Right renal pelvis (tissue), 4 donors: Measurements from ENCODE around the gene B3GLCT. TPM values are rescaled to one million over a fixed set of nuclear protein-coding genes. Genes with fewer than 3 reads are reported as not detected.

Experiments
- DNase-seq, 4 donors: peaks; one replicate each; pipeline ENCODE4 v3.0.0-alpha.2; 2013; ENCODE audit warnings: low read depth in 4 of 4, low spot score in 3 of 4, missing footprints in 1 of 4
- polyA plus RNA-seq, 4 donors: library from polyadenylated mRNA; unstranded; fragments of 120-200 nt; gene quantifications; one replicate each; pipeline ENCODE4 v1.2.1, GENCODE V29; 2013; ENCODE audit not compliant: insufficient read length in 4 of 4

The B3GLCT gene
- polyA plus RNA-seq, 4 donors = 15.6 to 27.8 (median 20.3) TPM

GRCh38 chr13:31267126-31267784 is 67.5 kb downstream of the B3GLCT start:
- no peak for DNase-seq

DNA sequence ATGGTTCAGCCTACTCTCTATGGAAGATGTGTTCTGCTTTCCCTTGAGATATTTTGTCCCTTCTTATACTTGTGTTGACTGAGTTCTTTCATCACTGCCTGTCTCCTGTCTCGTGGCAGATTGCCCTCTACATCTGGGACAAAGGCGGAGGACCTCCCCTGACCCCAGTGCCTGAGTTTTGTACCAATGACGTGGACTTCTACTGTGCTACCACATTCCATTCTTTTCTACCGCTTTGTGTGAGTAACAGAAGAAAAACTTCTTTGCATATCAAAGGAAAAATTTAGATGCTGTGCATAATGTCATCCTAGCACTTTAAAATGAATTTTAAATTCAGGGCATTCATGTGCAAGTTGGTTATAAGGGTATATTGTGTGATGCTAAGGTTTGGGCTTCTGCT is 74.6 kb downstream of the B3GLCT start:
- no peak for DNase-seq

- no peak for DNase-seq
These were observed 76.6 kb downstream of the B3GLCT start for GRCh38 chr13:31276421-31276820.

DNA sequence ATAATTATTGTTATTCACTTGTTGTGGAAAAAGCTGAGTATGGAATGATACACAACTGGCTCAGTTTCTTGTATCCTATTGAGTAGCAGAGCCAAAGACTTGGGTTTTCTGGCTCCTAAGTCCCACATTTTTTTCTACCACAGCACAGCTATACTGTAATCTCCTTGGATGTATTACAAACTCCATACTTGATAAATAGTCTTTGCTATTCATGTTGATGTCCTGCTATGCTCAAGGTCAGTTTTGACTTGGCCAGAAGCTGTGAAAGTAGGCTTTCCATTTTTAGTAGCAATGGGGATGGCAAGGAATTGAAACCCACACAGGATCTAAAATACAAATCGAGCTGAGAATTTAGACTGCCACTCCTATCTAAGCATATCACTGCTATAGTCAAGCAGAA is 79.1 kb downstream of the B3GLCT start:
- DNase-seq = no peak

- DNase-seq = no peak
These were observed 83.1 kb downstream of the B3GLCT start for GRCh38 chr13:31282741-31283455.

DNA sequence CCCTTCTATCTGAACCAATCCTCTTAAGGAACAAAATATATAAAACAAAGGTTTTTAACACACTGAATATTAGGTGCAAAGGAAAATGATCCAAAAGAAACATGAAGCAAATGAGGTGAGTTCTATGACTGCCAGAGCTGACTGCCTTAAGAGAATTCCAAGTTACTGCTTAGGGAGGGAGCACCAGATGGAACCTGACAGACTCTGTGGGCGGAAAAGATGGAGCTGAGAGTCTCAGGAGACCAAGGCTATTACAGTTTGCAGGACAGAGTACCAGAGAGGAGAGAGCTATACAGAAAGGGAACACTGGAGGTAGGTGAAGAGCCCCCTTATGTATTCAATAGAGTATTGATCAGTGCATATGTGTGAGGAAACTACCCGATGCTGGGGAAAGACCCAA is 87.2 kb downstream of the B3GLCT start:
- no peak for DNase-seq

DNA sequence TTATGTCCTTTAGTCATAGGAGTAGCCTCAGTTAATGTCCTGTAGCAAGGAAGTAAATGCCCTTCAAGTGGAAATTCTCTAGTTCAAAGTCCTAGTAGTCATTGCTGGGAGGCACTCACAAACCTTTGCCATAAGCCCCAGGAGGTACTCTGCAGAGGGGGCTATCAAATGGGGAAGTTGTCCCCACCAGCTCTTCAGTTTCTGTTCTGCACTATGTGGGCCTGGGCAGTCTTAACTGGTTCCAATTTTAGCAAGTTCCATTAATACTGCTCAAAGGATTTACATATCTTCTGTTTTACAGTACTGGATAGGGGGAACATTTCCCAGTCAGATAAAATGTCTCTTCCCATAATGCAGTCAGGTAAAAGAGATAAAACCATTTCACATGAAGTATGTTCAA is 101.3 kb downstream of the B3GLCT start:
- DNase-seq = no peak

GRCh38 chr13:31310356-31310755 is 110.6 kb downstream of the B3GLCT start:
- DNase-seq = no peak

DNA sequence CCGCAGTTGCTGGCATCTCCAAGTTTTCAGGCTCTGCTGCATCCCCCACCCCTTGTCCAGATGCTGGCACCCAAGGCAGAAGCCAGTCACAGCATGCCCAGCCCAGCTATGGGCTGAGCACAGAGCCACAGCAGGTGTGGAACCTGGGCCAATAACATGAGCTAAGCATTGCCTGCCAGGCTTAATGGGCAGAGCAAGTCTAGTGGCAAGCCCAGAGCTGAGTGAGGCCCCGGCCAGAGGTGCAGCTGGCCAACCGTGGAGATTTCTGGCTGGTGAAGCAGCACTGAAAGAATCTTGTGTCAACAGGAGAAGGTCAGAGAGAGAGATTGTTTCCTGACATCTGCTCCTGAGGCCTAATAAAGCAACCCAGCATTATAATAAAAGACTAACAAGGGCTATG is 111.0 kb downstream of the B3GLCT start:
- no peak for DNase-seq

GRCh38 chr13:31311921-31312320 is 112.1 kb downstream of the B3GLCT start:
- DNase-seq = no peak

GRCh38 chr13:31314961-31315360 is 115.2 kb downstream of the B3GLCT start:
- DNase-seq = no peak

GRCh38 chr13:31320946-31321345 is 121.2 kb downstream of the B3GLCT start:
- DNase-seq = no peak

DNA sequence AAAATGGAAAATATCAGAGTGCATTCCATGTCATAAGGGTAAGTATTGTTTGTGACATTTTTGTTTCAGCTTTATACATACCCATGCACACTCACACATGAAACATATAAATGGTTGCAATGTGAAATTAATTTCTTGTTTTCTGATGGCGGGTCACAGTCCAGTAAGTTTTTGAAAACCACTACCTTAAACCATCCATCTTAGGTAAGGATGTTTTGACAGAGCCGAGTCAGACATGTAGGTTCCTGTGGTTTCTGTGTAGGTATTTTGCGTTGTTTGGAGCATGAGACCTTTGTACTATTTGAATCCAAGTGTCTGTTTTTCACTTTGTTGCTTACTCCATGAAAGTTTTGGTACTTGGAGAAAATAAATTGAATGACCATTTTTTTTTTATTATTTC is 121.7 kb downstream of the B3GLCT start:
- DNase-seq = no peak

GRCh38 chr13:31322026-31322425 is 122.3 kb downstream of the B3GLCT start:
- no peak for DNase-seq

GRCh38 chr13:31322702-31323405 is 123.1 kb downstream of the B3GLCT start:
- no peak for DNase-seq

DNA sequence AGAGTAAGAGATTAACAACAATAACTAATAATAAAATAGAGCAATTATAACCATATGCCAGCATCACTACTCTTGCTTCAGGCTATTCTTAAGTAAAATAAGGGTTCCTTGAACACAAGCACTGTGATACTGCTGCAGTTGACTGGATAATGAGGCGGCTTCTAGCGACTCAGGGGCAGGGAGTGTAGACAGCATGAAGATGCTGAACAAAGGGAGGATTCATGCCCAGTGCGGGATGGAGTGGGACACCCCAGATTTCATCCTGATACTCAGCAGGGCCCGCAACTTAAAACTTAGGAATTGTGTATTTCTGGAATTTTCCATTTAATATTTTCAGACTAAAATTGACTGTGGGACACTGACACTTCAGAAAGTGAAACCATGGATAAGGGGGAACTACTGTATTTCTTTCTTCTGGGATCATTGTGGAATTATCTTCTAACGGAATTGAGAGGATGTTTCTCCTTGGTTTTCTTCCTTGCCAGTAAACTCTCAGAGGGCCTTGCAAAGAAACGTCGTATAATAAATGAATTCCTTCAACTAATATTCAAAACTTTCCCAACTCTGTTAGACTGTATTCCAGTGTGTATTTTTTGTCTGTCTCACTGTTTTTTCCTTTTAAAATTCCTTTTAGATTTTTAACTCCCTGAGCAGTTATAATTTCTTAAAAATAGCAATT is 127.5 kb downstream of the B3GLCT start:
- no peak for DNase-seq

- peak in 2 of 4 donors; percentile 31 to 43 for DNase-seq
These were observed 128.9 kb downstream of the B3GLCT start for GRCh38 chr13:31328549-31329235.

GRCh38 chr13:31330236-31330635 is 130.5 kb downstream of the B3GLCT start:
- DNase-seq = no peak

DNA sequence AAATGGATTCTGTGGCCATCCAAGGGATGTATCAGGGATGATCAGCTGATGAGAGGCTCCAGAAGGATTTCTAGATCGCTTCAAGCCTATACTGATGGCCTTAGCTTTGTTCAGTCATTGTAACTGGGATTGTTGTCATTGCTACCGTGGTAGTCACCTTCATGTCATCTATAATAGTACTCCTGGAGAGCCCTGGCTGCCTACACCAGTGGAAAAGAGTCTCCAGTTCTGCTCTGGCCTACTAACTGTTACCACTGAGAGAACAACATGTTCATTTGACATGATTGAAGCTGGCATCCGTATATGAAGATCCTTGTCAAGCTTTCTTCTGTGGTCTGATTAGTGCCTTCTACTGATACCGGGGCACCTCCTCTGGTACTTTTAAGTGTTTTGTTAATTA is 131.3 kb downstream of the B3GLCT start:
- DNase-seq = no peak

GRCh38 chr13:31334547-31334946 is 134.8 kb downstream of the B3GLCT start:
- DNase-seq = no peak
